Neutrophil (primary cell): ENCODE measurements around the gene STRA6.

Experiments
- H3K27ac ChIP-seq: fragments of 200-600 bp; sonication (generic); 2 replicates; pipeline ENCODE4 v1.5.1; 2016; ENCODE audit warnings: mild to moderate bottlenecking, moderate library complexity
- H3K27me3 ChIP-seq: fragments of 200-600 bp; sonication (generic); 2 replicates; pipeline ENCODE4 v1.6.0; 2016; ENCODE audit warnings: mild to moderate bottlenecking
- H3K36me3 ChIP-seq: fragments of 200-600 bp; sonication (generic); 2 replicates; pipeline ENCODE4 v1.5.1; 2017
- H3K4me1 ChIP-seq, 2 experiments: fragments of 200-600 bp in 1 of 2; sonication (generic) in 1 of 2; 1 replicate in 1 of 2; 2 replicates in 1 of 2; pipeline versions ENCODE4 v1.5.1 to v1.6.1; 2013 to 2016; ENCODE audit warnings: low read depth in 1 of 2, low read length in 1 of 2, mild to moderate bottlenecking in 1 of 2, moderate library complexity in 1 of 2; ENCODE audit not compliant: control insufficient read depth in 1 of 2, insufficient read depth in 1 of 2
- H3K4me3 ChIP-seq, 2 experiments: fragments of 200-600 bp in 1 of 2; sonication (generic) in 1 of 2; 1 replicate in 1 of 2; 2 replicates in 1 of 2; pipeline ENCODE4 v1.5.1; 2013 to 2016; ENCODE audit warnings: low read depth in 1 of 2, low read length in 1 of 2, mild to moderate bottlenecking in 1 of 2, moderate library complexity in 1 of 2
- H3K9me3 ChIP-seq: fragments of 200-600 bp; sonication (generic); 2 replicates; pipeline ENCODE4 v1.5.1; 2016
- CTCF ChIP-seq: fragments of 200-600 bp; sonication (generic); IDR thresholded peaks from 2 replicates; pipeline ENCODE4 v1.5.1; 2016; ENCODE audit warnings: antibody characterized with exemption

Gene STRA6

GRCh38 chr15:74202452-74203401, at the start of gene STRA6:
TSS of gene STRA6 (minus strand) at chr15:74202787. CDS start at chr15:74202267, 520 bp downstream.
- Histone ChIP-seq H3K4me1 (no peaks in the 10 kb centered on the region), H3K27ac (no peak within 1 kb of the TSS)

GRCh38 chr15:74252291-74252690, 49.7 kb upstream of the STRA6 start:
- Histone ChIP-seq H3K27me3 (peaks cover 12% of the 10 kb centered on the region), H3K9me3 (no peaks in the 10 kb centered on the region), H3K36me3 (no peaks in the 10 kb centered on the region), H3K4me1 (no peaks in the 10 kb centered on the region), H3K27ac (no peak overlapping the region), H3K4me3 (no peak overlapping the region)
- no peak for TF ChIP-seq CTCF

More at GRCh38 chr15:74202452-74203401, at the start of gene STRA6:
- TF ChIP-seq CTCF, result no peak
- peaks cover 24% of the 10 kb centered on the region for H3K27me3 ChIP-seq
- no peak within 1 kb of the TSS for H3K4me3 ChIP-seq
- no peaks in the 10 kb centered on the region for H3K36me3 ChIP-seq
- no peaks in the 10 kb centered on the region for H3K9me3 ChIP-seq

GRCh38 chr15:74251131-74251811, 48.7 kb upstream of the STRA6 start:
- H3K9me3 ChIP-seq, result no peaks in the 10 kb centered on the region
- no peak overlapping the region for H3K4me3 ChIP-seq
- no peak overlapping the region for H3K27ac ChIP-seq
- TF ChIP-seq CTCF, result no peak
- H3K4me1 ChIP-seq, result no peaks in the 10 kb centered on the region
- H3K36me3 ChIP-seq, result no peaks in the 10 kb centered on the region
- peaks cover 19% of the 10 kb centered on the region for H3K27me3 ChIP-seq

GRCh38 chr15:74250266-74250665, 47.7 kb upstream of the STRA6 start:
- H3K4me3 ChIP-seq, result no peak overlapping the region
- H3K27me3 ChIP-seq, result peaks cover 24% of the 10 kb centered on the region
- H3K9me3 ChIP-seq, result no peaks in the 10 kb centered on the region
- no peak for TF ChIP-seq CTCF
- no peak overlapping the region for H3K27ac ChIP-seq
- no peaks in the 10 kb centered on the region for H3K4me1 ChIP-seq
- no peaks in the 10 kb centered on the region for H3K36me3 ChIP-seq

GRCh38 chr15:74245342-74245931, 42.9 kb upstream of the STRA6 start:
- Histone ChIP-seq H3K27ac (no peak overlapping the region), H3K27me3 (peaks cover 35% of the 10 kb centered on the region), H3K4me1 (no peaks in the 10 kb centered on the region), H3K9me3 (no peaks in the 10 kb centered on the region), H3K4me3 (no peak overlapping the region), H3K36me3 (no peaks in the 10 kb centered on the region)
- TF ChIP-seq CTCF, result no peak
